Naive thymus-derived CD4-positive, alpha-beta T cell (primary cell): ENCODE results near the gene SIGLEC15. TPM values are rescaled to one million over a fixed set of nuclear protein-coding genes. Genes with fewer than 3 reads are reported as not detected.
"Not testable (repeated sequence)": the region's sequence is repeated elsewhere in the genome, so short reads cannot be mapped to it uniquely, and the experiment has no call there.

Experiments used
- ATAC-seq: fragments of 150-1000 bp; cut with Tn5 transposase; 2 replicates; pipeline ENCODE4 v1.10.0; 2021; ENCODE audit warnings: mild to moderate bottlenecking, moderate library complexity
- CTCF ChIA-PET: fragments of 350-600 bp; sonication (Branson Sonifier 250); formaldehyde crosslinking; loops from one replicate; lab custom pipeline; 2021; ENCODE audit warnings: antibody characterized with exemption; lab: Charles Lee
- POLR2A ChIA-PET: fragments of 350-600 bp; sonication (Branson Sonifier 250); formaldehyde crosslinking; loops from one replicate; lab custom pipeline; 2021; ENCODE audit warnings: antibody characterized with exemption, inconsistent platforms; lab: Charles Lee
- DNase-seq, 9 donors: peaks; one replicate each; pipeline versions ENCODE4 v3.0.0 to v3.0.0-alpha.2; 2020 to 2022; ENCODE audit warnings: mixed read lengths in 1 of 9
- H3K27ac ChIP-seq: one replicate; pipeline ENCODE4 v1.7.0; 2013; ENCODE audit warnings: mild to moderate bottlenecking, low read depth, low read length, moderate library complexity
- H3K27me3 ChIP-seq, 2 donors: one replicate each; pipeline ENCODE4 v1.7.0; 2013; ENCODE audit warnings: low read length in 2 of 2, mild to moderate bottlenecking in 2 of 2, moderate library complexity in 2 of 2; ENCODE audit not compliant: control insufficient read depth in 2 of 2, insufficient read depth in 2 of 2
- H3K36me3 ChIP-seq, 3 experiments: 1 replicate in 2 of 3; 2 replicates in 1 of 3; pipeline ENCODE4 v1.7.0; 2013; ENCODE audit warnings: low read length in 3 of 3, mild to moderate bottlenecking in 3 of 3, moderate library complexity in 1 of 3; ENCODE audit not compliant: insufficient read depth in 3 of 3, control insufficient read depth in 2 of 3
- H3K4me1 ChIP-seq, 2 donors: one replicate each; pipeline ENCODE4 v1.7.0; 2013; ENCODE audit warnings: low read length in 2 of 2, mild to moderate bottlenecking in 2 of 2, moderate library complexity in 1 of 2; ENCODE audit not compliant: control insufficient read depth in 2 of 2, insufficient read depth in 2 of 2
- H3K4me3 ChIP-seq: 2 replicates; pipeline ENCODE4 v1.7.0; 2013; ENCODE audit warnings: mild to moderate bottlenecking, low read length
- H3K9me3 ChIP-seq, 3 experiments: 1 replicate in 2 of 3; 2 replicates in 1 of 3; pipeline ENCODE4 v1.7.0; 2013; ENCODE audit warnings: low read length in 3 of 3; ENCODE audit not compliant: control insufficient read depth in 2 of 3
- H3K27ac Mint-ChIP-seq, 9 donors: one replicate each; pipeline ENCODE4 v1.8.0; 2020 to 2022; ENCODE audit warnings: mixed read lengths in 9 of 9, mild to moderate bottlenecking in 8 of 9, moderate library complexity in 5 of 9, inconsistent platforms in 2 of 9
- H3K27me3 Mint-ChIP-seq, 5 donors: one replicate each; pipeline ENCODE4 v1.8.0; 2021 to 2022; ENCODE audit warnings: mixed read lengths in 5 of 5, mild to moderate bottlenecking in 1 of 5
- H3K36me3 Mint-ChIP-seq, 5 donors: one replicate each; pipeline ENCODE4 v1.8.0; 2020 to 2022; ENCODE audit warnings: mixed read lengths in 5 of 5, mild to moderate bottlenecking in 3 of 5, inconsistent platforms in 1 of 5
- H3K4me1 Mint-ChIP-seq, 7 donors: one replicate each; pipeline ENCODE4 v1.8.0; 2020 to 2022; ENCODE audit warnings: mixed read lengths in 7 of 7, mild to moderate bottlenecking in 3 of 7, inconsistent platforms in 1 of 7
- H3K4me3 Mint-ChIP-seq, 10 donors: one replicate each; pipeline ENCODE4 v1.8.0; 2020 to 2022; ENCODE audit warnings: mild to moderate bottlenecking in 10 of 10, mixed read lengths in 10 of 10, moderate library complexity in 6 of 10, inconsistent platforms in 2 of 10
- H3K9me3 Mint-ChIP-seq, 11 donors: one replicate each; pipeline ENCODE4 v1.8.0; 2020 to 2022; ENCODE audit warnings: mixed read lengths in 11 of 11, mild to moderate bottlenecking in 4 of 11, inconsistent platforms in 1 of 11, moderate library complexity in 1 of 11
- intact Hi-C, 2 donors: fragments of 100-400 bp; cut with micrococcal nuclease; formaldehyde crosslinking; loops; one replicate each; pipeline ENCODE4 v1.15.1; 2023
- polyA plus RNA-seq, 2 donors: library from polyadenylated mRNA; unstranded; fragments of 300-500 nt; fragmentation: Illumina TruSeq; gene quantifications; one replicate each; pipeline ENCODE4 v1.2.3, GENCODE V29; 2021
- total RNA-seq, 6 experiments: library from RNA in 5 of 6; stranded (reverse) in 5 of 6; gene quantifications; 1 replicate in 5 of 6; 2 replicates in 1 of 6; pipeline ENCODE4 v1.2.3 and lab custom pipeline; 2021 to 2026

SIGLEC15 gene
- total and polyA plus RNA-seq, 7 experiments from 2014 or later, result 0.13 to 1.3 TPM; not detected in 5

DNA sequence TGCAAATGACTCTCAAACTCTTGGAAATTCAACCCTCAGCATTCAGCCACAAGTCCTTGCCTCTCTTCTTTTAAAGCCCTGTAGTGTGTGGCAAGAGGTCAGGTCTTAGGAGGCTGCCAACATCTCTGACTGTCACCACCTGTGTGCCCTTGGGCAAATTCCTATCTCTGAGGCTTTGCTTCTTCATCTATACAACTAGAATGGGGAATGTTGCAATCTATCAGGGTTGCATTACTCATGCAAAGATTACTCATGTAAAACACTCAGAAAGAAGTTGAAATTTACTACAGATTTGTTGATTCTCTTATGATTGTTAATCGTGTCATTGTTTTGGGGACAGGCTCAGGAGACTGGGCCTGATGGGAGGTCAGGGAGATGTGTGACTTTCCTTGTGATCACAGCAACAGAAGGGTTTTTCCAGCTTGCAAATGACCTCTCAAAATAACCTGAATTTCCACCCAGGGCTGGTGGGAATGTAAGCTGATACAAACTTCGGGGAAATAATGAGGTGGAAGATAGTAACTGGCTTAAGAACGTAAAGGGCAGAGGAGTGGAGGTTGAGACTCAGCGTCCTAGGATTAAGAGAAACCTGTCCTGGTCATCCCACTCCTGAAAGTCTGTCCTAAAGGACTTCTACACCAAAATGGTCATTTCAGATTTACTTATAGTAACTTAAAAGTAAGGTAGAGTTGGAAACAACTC, 32.1 kb upstream of the SIGLEC15 start:
- DNase-seq (no peak), ATAC-seq (peak; percentile 52)
- H3K4me3 Mint-ChIP-seq, result no peak overlapping the region
- peaks cover 0 to 5% (median 2%) of the 10 kb centered on the region in 5 donors for H3K36me3 Mint-ChIP-seq
- Histone ChIP-seq H3K27ac (no peak overlapping the region), H3K36me3 (no peaks in the 10 kb centered on the region), H3K27me3 (no peaks in the 10 kb centered on the region), H3K9me3 (no peaks in the 10 kb centered on the region), H3K4me3 (no peak overlapping the region), H3K4me1 (no peaks in the 10 kb centered on the region)
- ChIA-PET POLR2A (no interaction called here), CTCF (no interaction called here)
- peaks cover 0 to 12% (median 4%) of the 10 kb centered on the region in 11 donors for H3K9me3 Mint-ChIP-seq
- peaks cover 0 to 1% (median 0%) of the 10 kb centered on the region in 7 donors for H3K4me1 Mint-ChIP-seq
- H3K27me3 Mint-ChIP-seq, result peaks cover under 1 to 23% (median 3%) of the 10 kb centered on the region in 5 donors
- no peak overlapping the region for H3K27ac Mint-ChIP-seq
- intact Hi-C loops, result no loop called here

DNA sequence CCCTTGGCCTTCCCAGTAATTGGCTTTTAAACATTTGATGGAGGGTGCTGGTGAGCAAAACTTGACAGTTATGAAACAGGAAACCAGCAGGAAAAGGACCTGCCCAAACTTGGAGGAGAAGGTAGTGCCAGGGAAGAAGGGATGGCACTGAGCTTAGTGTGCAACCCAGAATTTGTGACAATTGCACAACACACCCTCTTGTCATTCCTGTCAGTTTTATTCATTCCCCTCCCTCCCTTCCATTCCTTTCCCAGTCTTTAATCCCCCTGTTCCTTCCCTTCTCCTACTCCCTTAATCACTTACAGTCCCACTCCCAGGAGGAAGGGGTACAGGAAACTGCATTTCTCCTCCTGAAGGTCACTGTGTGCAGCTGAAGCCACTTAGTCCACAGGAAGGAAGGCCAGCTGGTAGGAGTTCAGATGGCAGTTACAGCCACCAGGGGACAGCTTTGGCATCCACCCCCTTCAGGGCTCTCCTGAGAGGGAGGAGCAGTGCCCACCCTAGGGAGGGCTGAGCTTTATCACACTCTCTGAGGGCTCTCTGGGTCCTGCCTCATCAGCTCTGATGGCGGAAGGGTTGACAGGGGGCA, 24.0 kb upstream of the SIGLEC15 start:
- Mint-ChIP-seq H3K27me3 (peaks cover 5 to 27% (median 11%) of the 10 kb centered on the region in 5 donors), H3K36me3 (peaks cover 0 to 24% (median 18%) of the 10 kb centered on the region in 5 donors), H3K9me3 (peaks cover 0 to 23% (median 14%) of the 10 kb centered on the region in 11 donors), H3K4me3 (no peak overlapping the region), H3K27ac (no peak overlapping the region), H3K4me1 (peaks cover 0 to 4% (median 0%) of the 10 kb centered on the region in 7 donors)
- H3K27ac ChIP-seq, result no peak overlapping the region
- intact Hi-C loops, result no loop called here
- DNase-seq (no peak), ATAC-seq (no peak)
- CTCF ChIA-PET, result no interaction called here
- H3K4me1 ChIP-seq, result no peaks in the 10 kb centered on the region
- H3K27me3 ChIP-seq, result no peaks in the 10 kb centered on the region
- no peak overlapping the region for H3K4me3 ChIP-seq
- POLR2A ChIA-PET, result interaction anchor here (0.6 kb wide), 1 partner anchor 47 kb away, joined by 4 read pairs; no protein-coding TSS in a partner anchor
- H3K36me3 ChIP-seq, result no peaks in the 10 kb centered on the region
- H3K9me3 ChIP-seq, result peaks cover 0 to 4% (median 0%) of the 10 kb centered on the region in 3 experiments

DNA sequence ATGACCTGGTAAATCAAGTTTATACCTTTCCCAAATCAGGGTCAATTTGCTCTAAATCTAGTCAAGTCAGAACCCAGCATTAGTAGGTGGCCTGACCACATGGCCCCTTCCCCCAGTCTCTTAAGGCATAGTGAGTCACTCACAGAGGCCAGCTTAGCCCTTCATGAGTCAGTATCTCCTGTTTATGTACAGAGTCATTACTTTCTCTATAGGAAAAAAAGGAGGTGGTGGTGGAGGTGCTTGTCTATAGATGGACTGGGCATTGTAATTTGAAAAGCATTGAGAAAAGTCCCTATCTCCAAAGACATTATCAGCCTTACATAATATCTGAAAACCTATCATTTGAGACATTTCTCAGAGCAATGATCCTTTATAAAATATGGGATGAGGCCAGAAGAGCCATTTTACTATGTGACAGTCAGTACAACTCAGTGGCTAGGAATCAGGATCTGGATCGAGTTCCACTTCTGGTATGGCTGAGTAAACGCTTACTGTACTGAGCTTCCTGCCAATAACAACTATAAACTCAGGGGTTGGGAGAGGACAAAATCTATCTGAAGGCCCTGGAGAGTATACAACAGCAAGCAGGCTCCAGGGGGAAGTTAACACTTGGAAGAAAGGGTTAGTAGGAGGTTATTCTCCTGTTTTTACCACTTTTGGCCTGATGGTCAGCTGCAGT, 22.5 kb upstream of the SIGLEC15 start:
- H3K9me3 ChIP-seq, result peaks cover 0 to 4% (median 0%) of the 10 kb centered on the region in 3 experiments
- no peak overlapping the region for H3K4me3 Mint-ChIP-seq
- no peak overlapping the region for H3K27ac ChIP-seq
- H3K36me3 Mint-ChIP-seq, result peaks cover 0 to 24% (median 18%) of the 10 kb centered on the region in 5 donors
- H3K27ac Mint-ChIP-seq, result no peak overlapping the region
- intact Hi-C loops, result no loop called here
- no peaks in the 10 kb centered on the region for H3K27me3 ChIP-seq
- H3K4me3 ChIP-seq, result no peak overlapping the region
- no peaks in the 10 kb centered on the region for H3K36me3 ChIP-seq
- H3K4me1 Mint-ChIP-seq, result peaks cover 0 to 4% (median 0%) of the 10 kb centered on the region in 7 donors
- H3K4me1 ChIP-seq, result no peaks in the 10 kb centered on the region
- ChIA-PET POLR2A (no interaction called here), CTCF (no interaction called here)
- DNase-seq, result no peak
- H3K9me3 Mint-ChIP-seq, result peaks cover 0 to 23% (median 14%) of the 10 kb centered on the region in 11 donors
- peaks cover 5 to 32% (median 11%) of the 10 kb centered on the region in 5 donors for H3K27me3 Mint-ChIP-seq
- peak; percentile 41 for ATAC-seq

DNA sequence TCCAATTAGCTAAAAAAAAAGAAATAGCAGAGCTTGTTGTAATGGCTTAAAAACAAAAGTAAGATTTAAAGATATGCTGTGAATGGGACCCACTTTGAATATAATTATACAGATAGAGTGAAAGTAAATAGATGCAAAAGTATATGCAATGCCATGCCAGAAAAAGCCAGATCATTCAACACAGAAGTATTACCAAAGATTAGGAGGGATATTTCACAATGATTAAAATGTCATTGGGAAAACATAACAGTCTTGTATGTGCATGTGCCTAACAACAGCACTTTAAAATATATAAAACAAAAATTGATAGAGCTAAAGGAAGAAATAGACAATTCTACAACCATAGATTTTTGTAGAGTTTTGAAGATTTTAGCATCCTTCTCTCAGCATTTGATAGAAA, 19.9 kb upstream of the SIGLEC15 start:
- H3K4me3 Mint-ChIP-seq, result no peak overlapping the region
- Histone ChIP-seq H3K27me3 (no peaks in the 10 kb centered on the region), H3K4me1 (no peaks in the 10 kb centered on the region), H3K9me3 (peaks cover 0 to 4% (median 0%) of the 10 kb centered on the region in 3 experiments), H3K27ac (no peak overlapping the region), H3K4me3 (no peak overlapping the region), H3K36me3 (no peaks in the 10 kb centered on the region)
- H3K9me3 Mint-ChIP-seq, result peaks cover 0 to 34% (median 15%) of the 10 kb centered on the region in 11 donors
- no peak overlapping the region for H3K27ac Mint-ChIP-seq
- H3K36me3 Mint-ChIP-seq, result peaks cover 0 to 32% (median 20%) of the 10 kb centered on the region in 5 donors
- DNase-seq (no peak), ATAC-seq (no peak)
- ChIA-PET CTCF (interaction anchor here (0.6 to 1.6 kb wide), 3 partner anchors 88 to 141 kb away, joined by 3 to 6 read pairs (median 4); no protein-coding TSS in a partner anchor), POLR2A (interaction anchor here (0.6 kb wide), 1 partner anchor 553 kb away, joined by 3 read pairs; no protein-coding TSS in a partner anchor)
- H3K4me1 Mint-ChIP-seq, result peaks cover 0 to 14% (median 11%) of the 10 kb centered on the region in 7 donors
- intact Hi-C loops, result no loop called here
- H3K27me3 Mint-ChIP-seq, result peaks cover 5 to 23% (median 7%) of the 10 kb centered on the region in 5 donors

DNA sequence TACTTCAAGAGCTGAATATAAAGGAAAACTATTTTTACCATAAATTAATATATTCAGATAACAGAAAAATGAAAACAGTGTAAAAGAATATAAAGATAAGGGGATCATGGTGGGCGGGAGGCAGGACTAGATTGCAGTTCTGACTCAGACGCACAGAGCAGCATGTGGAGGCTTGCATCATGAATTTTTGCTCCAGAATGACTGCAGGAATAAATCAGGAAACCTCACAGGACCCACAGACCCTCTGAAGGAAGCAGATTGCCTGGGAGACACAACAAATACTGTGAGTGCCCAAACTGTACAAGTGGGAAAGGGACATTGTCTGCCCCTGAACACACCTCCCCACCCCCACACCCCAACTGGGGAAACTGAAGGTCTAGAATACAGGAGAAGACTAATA, 19.2 kb upstream of the SIGLEC15 start:
- H3K4me1 Mint-ChIP-seq, result peaks cover 0 to 14% (median 11%) of the 10 kb centered on the region in 7 donors
- intact Hi-C loops, result no loop called here
- H3K4me3 Mint-ChIP-seq, result no peak overlapping the region
- Histone ChIP-seq H3K36me3 (no peaks in the 10 kb centered on the region), H3K27ac (no peak overlapping the region), H3K4me3 (no peak overlapping the region), H3K27me3 (no peaks in the 10 kb centered on the region), H3K4me1 (no peaks in the 10 kb centered on the region), H3K9me3 (peaks cover 0 to 4% (median 0%) of the 10 kb centered on the region in 3 experiments)
- ATAC-seq (no peak), DNase-seq (no peak)
- H3K36me3 Mint-ChIP-seq, result peaks cover 0 to 30% (median 17%) of the 10 kb centered on the region in 5 donors
- CTCF ChIA-PET, result interaction anchor here (1.0 to 1.6 kb wide), 3 partner anchors 75 to 142 kb away, joined by 3 to 4 read pairs (median 4); no protein-coding TSS in a partner anchor
- POLR2A ChIA-PET, result no interaction called here
- peaks cover 5 to 20% (median 7%) of the 10 kb centered on the region in 5 donors for H3K27me3 Mint-ChIP-seq
- H3K27ac Mint-ChIP-seq, result no peak overlapping the region
- H3K9me3 Mint-ChIP-seq, result peaks cover 0 to 34% (median 15%) of the 10 kb centered on the region in 11 donors

DNA sequence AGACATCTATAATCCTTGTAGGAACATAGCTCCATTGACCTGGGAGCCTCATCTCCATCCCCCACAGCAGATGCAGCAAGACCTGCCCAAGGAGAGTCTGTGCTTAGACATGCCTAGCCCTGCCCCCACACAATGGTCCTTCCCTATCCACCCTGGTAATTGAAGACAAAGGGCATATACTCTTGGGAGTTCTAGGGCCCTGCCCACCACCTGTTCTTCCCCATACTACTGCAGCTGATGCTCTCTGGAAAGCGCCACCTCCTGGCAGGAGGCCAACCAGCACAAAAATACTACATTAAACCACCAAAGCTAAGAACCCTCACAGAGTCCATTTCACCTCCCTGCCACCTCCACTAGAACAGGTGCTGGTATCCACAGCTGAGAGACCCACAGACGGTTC, 18.3 kb upstream of the SIGLEC15 start:
- CTCF ChIA-PET, result interaction anchor here (1.0 to 1.6 kb wide), 3 partner anchors 74 to 142 kb away, joined by 3 to 4 read pairs (median 3); no protein-coding TSS in a partner anchor
- peak in 2 of 9 donors; percentile 14 to 16 for DNase-seq
- H3K27me3 Mint-ChIP-seq, result peaks cover 5 to 17% (median 7%) of the 10 kb centered on the region in 5 donors

More for the DNA sequence above, 18.3 kb upstream of the SIGLEC15 start:
- intact Hi-C loops, result loop anchor here (1.0 kb wide), 2 partner anchors 116 to 142 kb away; no protein-coding TSS in a partner anchor
- Mint-ChIP-seq H3K4me1 (peaks cover 0 to 14% (median 11%) of the 10 kb centered on the region in 7 donors), H3K9me3 (peaks cover 0 to 34% (median 15%) of the 10 kb centered on the region in 11 donors), H3K36me3 (peaks cover 0 to 30% (median 17%) of the 10 kb centered on the region in 5 donors)
- H3K27me3 ChIP-seq, H3K27ac Mint-ChIP-seq, POLR2A ChIA-PET, H3K36me3 ChIP-seq, H3K4me1 ChIP-seq, ATAC-seq, H3K27ac ChIP-seq, H3K4me3 ChIP-seq, H3K9me3 ChIP-seq, H3K4me3 Mint-ChIP-seq: not testable (repeated sequence)
